SK-N-SH (cell line): ENCODE data around the gene ZCCHC3.

Experiments used
- CTCF ChIP-seq: fragments of 200-600 bp; sonication (generic); IDR thresholded peaks from 2 replicates; pipeline ENCODE4 v1.6.1; 2017; ENCODE audit warnings: antibody characterized with exemption, mild to moderate bottlenecking, moderate library complexity
- POLR2AphosphoS5 ChIP-seq: IDR thresholded peaks from 2 replicates; pipeline ENCODE4 v1.6.1; 2012; ENCODE audit warnings: low read depth, low read length
- RFX5 ChIP-seq: IDR thresholded peaks from 2 replicates; pipeline ENCODE4 v1.6.1; 2012; ENCODE audit warnings: mild to moderate bottlenecking, improper control_type of control experiment, low read length

DNA sequence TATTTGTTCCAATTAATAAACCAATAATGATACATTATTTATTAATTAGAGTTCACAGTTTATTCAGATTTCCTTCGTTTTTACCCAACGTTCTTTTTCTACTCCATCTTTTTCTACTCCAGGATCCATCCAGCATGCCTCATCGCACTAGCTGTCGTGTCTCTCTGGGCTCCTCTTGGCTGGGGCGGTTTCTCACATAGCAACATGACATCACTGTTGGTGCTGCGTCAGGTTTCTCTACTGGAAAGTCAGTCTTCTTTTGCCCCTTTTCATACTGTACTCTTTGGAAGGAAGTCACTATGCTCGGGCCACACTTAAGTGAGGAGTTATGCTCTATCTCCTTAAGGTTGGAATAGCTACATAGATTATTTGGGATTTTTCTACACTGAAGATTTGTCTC lies 14.2 kb downstream of the ZCCHC3 start:
- TF ChIP-seq CTCF (no peak), RFX5 (no peak), POLR2AphosphoS5 (no peak)
